Measurements from ENCODE around the gene ITGA11.

DNA sequence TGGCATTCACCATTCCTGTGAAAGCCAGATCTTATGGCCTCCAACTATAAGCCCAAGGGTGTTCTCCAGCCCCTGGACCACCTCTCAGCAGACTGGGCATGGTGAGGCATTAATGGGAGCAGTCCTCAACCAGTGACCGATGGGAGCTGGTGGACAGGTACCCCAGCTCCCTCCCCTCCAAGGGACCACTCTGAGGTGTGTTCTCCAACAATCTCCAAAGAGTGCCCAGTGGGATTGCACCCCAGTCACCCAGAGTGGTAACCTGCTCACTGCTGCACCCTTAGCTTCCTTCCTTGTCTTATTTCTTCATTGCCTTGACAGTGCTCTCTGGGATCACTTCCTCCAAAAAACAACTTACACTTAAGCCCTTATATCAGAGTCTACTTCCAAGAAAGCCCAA, 8.2 kb upstream of the ITGA11 start:
- no peak for TF ChIP-seq POLR2AphosphoS5 (IDR thresholded peaks at IDR 0.05; ENCODE audit: low read depth, low read length)
- TF ChIP-seq, protein P1, sequence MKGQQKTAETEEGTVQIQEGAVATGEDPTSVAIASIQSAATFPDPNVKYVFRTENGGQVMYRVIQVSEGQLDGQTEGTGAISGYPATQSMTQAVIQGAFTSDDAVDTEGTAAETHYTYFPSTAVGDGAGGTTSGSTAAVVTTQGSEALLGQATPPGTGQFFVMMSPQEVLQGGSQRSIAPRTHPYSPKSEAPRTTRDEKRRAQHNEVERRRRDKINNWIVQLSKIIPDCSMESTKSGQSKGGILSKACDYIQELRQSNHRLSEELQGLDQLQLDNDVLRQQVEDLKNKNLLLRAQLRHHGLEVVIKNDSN (IDR thresholded peaks at IDR 0.05; ENCODE audit: borderline replicate concordance, low read depth), result no peak
- no peak for TF ChIP-seq MEF2A (IDR thresholded peaks at IDR 0.05; ENCODE audit: borderline replicate concordance, low read depth)

All from SK-N-SH (cell line).